GM18511 (cell line): ENCODE data around the gene GABRA5.

Experiments
- ATAC-seq: cut with Tn5 transposase; IDR thresholded peaks from one replicate; pipeline ENCODE4 v1.9.1; 2021; ENCODE audit warnings: mild to moderate bottlenecking, moderate library complexity; ENCODE audit not compliant: unreplicated experiment

The GABRA5 gene

GRCh38 chr15:26985050-26985449, 118.2 kb downstream of the GABRA5 start:
- no peak for ATAC-seq

GRCh38 chr15:26996250-26996649, 129.4 kb downstream of the GABRA5 start:
- no peak for ATAC-seq
